Osteocyte (in vitro differentiated cells): Measurements from ENCODE around the gene REEP2. TPM values are rescaled to one million over a fixed set of nuclear protein-coding genes. Genes with fewer than 3 reads are reported as not detected.
"Not testable (repeated sequence)": the region's sequence is repeated elsewhere in the genome, so short reads cannot be mapped to it uniquely, and the experiment has no call there.

ENCODE experiments used
- DNase-seq: peaks from one replicate; pipeline ENCODE4 v3.0.0; 2021; ENCODE audit warnings: mixed read lengths; ENCODE audit not compliant: unreplicated experiment; ENCODE audit errors: extremely low spot score
- H3K27ac Mint-ChIP-seq: one replicate; pipeline ENCODE4 v1.8.0; 2021; ENCODE audit warnings: mild to moderate bottlenecking, mixed read lengths; ENCODE audit not compliant: unreplicated experiment
- H3K27me3 Mint-ChIP-seq: one replicate; pipeline ENCODE4 v1.8.0; 2021; ENCODE audit warnings: mixed read lengths; ENCODE audit not compliant: unreplicated experiment
- H3K36me3 Mint-ChIP-seq: one replicate; pipeline ENCODE4 v1.8.0; 2021; ENCODE audit warnings: mixed read lengths; ENCODE audit not compliant: unreplicated experiment
- H3K4me1 Mint-ChIP-seq: one replicate; pipeline ENCODE4 v1.8.0; 2021; ENCODE audit warnings: mixed read lengths; ENCODE audit not compliant: unreplicated experiment
- H3K4me3 Mint-ChIP-seq: one replicate; pipeline ENCODE4 v1.8.0; 2021; ENCODE audit warnings: mild to moderate bottlenecking, moderate library complexity, mixed read lengths; ENCODE audit not compliant: unreplicated experiment
- H3K9me3 Mint-ChIP-seq: one replicate; pipeline ENCODE4 v1.8.0; 2021; ENCODE audit warnings: mixed read lengths; ENCODE audit not compliant: unreplicated experiment
- total RNA-seq: library from RNA; stranded (reverse); gene quantifications from 2 replicates; pipeline ENCODE4 v1.2.1, GENCODE V29; 2021
- TF ChIP-seq, protein P1 (sequence below): fragments of 200-600 bp; sonication (generic); IDR thresholded peaks from 2 replicates; pipeline ENCODE4 v1.5.0; 2021; ENCODE audit warnings: antibody characterized with exemption, mild to moderate bottlenecking, moderate library complexity

REEP2 gene
- total RNA-seq, 1 donor from 2014 or later: 18.3 TPM

DNA sequence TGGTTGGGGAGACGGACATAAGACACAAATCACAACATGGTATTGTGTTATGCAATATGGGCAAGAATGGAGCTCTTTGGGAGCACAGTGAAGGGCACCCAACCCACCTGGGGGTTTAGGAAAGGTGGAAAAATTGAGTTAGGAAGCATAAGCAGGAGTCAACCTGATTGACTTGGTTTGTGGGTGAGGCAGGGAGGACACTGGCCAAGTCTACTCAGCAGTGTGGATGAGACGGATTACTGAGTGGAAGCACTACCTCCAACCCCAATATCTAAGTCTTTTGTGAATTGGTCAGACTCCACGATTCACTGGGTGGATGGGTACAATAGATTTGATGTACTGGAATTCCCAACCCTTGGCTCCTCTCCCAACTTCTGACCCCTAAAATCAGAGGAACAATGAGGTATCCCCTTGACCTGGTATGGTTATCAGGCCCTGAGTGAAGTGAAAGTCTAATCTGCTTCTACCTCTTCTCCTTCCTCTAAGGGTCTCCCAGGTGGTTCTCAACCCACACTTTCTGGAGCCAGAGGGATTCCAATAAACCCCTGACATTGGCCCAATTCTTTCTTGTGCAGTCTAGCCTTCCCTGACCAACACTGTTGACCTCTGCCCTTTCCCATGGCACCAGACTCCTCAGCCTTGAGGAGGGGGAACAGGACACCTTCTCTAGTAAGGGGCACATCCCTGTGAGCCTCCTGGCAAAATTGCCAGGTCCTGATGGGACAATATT, 31.6 kb downstream of the REEP2 start:
- Mint-ChIP-seq H3K9me3 (no peaks in the 10 kb centered on the region), H3K4me1 (peaks cover 25% of the 10 kb centered on the region), H3K27ac (peak overlapping the region; percentile 79), H3K36me3 (peaks cover 25% of the 10 kb centered on the region), H3K27me3 (peaks cover 10% of the 10 kb centered on the region), H3K4me3 (no peak overlapping the region)
- DNase-seq: no peak
- TF ChIP-seq, protein P1, sequence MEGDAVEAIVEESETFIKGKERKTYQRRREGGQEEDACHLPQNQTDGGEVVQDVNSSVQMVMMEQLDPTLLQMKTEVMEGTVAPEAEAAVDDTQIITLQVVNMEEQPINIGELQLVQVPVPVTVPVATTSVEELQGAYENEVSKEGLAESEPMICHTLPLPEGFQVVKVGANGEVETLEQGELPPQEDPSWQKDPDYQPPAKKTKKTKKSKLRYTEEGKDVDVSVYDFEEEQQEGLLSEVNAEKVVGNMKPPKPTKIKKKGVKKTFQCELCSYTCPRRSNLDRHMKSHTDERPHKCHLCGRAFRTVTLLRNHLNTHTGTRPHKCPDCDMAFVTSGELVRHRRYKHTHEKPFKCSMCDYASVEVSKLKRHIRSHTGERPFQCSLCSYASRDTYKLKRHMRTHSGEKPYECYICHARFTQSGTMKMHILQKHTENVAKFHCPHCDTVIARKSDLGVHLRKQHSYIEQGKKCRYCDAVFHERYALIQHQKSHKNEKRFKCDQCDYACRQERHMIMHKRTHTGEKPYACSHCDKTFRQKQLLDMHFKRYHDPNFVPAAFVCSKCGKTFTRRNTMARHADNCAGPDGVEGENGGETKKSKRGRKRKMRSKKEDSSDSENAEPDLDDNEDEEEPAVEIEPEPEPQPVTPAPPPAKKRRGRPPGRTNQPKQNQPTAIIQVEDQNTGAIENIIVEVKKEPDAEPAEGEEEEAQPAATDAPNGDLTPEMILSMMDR: no peak

DNA sequence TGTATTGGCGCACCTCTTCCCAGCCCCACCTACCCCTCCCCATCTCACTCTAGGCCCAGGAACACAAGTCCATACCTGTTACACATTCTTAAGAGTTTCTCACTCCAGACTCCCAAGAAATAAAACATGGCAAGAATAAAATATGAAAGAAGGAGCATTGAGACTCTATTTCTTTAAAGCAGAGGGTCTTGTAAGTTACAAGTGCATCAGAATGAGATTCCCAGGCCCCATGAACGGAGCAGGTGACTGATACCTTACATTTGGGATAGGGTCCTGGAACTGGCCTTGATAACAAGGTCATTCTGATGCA, 32.1 kb downstream of the REEP2 start:
- TF ChIP-seq, protein P1: no peak
- Mint-ChIP-seq H3K9me3 (no peaks in the 10 kb centered on the region), H3K4me1 (peaks cover 25% of the 10 kb centered on the region), H3K27me3 (peaks cover 12% of the 10 kb centered on the region), H3K4me3 (no peak overlapping the region), H3K27ac (peak overlapping the region; percentile 79), H3K36me3 (peaks cover 25% of the 10 kb centered on the region)
- DNase-seq: no peak

DNA sequence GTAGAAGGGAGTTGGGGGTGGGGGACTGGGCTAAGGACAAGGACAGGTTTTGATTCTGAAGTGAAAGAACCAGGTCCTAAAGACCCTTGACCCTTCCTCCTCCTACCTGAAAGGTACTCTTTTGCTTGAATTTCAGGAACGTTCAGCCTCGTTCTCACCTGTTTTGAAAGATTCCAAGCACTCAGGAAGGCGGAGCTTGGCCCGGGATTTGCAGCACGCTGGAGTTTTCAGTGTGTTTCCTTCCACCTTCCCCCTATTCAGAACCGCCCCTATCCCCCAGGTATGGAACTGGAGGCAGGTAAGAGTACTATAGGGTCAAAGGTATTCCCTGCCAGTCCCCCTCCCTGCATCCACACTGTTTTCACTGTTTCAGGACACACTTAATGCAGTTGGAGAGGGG, 33.5 kb downstream of the REEP2 start:
- TF ChIP-seq, protein P1: no peak
- Mint-ChIP-seq H3K4me3 (no peak overlapping the region), H3K36me3 (peaks cover 15% of the 10 kb centered on the region), H3K9me3 (no peaks in the 10 kb centered on the region), H3K4me1 (peaks cover 15% of the 10 kb centered on the region), H3K27me3 (peaks cover 16% of the 10 kb centered on the region), H3K27ac (no peak overlapping the region)
- no peak for DNase-seq

DNA sequence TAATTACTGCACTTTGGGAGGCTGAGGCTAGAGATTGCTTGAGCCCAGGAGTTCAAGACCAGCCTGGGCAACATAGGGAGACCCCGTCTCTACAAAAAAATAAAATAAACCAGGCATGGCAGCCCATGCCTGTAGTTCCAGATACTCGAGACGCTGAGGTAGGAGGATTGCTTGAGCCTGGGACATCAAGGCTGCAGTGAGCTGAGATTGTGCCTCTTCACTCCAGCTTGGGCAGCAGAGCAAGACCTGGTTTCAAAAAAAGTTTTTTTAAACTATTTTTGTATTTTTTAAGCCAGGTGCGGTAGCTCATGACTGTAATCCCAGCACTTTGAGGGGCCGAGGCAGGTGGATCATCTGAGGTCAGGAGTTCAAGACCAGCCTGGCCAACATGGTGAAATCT, 34.3 kb downstream of the REEP2 start:
- peaks cover 16% of the 10 kb centered on the region for H3K27me3 Mint-ChIP-seq

DNA sequence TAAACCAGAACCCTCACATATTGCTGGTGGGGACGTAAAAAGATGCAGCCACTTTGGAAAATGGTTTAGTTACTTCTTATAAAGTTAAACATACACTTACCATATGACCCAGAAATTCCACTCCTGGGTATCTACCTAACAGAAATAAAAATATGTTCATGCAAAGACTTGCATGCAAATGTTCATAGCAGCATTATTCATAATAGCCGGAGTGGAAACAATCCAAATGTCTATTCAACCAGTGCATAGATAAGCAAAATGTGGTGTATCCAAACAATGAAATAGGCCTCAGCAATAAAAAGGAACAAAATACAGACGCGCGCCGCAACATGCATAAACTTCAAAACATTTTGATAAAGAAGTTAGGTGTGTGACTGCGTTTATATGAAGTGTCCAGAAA, 38.1 kb downstream of the REEP2 start:
- H3K27ac Mint-ChIP-seq: no peak overlapping the region
- no peak overlapping the region for H3K4me3 Mint-ChIP-seq
- no peak for DNase-seq
- H3K9me3 Mint-ChIP-seq: no peaks in the 10 kb centered on the region
- no peaks in the 10 kb centered on the region for H3K36me3 Mint-ChIP-seq
- peaks cover 16% of the 10 kb centered on the region for H3K27me3 Mint-ChIP-seq
- no peaks in the 10 kb centered on the region for H3K4me1 Mint-ChIP-seq
- TF ChIP-seq, protein P1: no peak

More for the DNA sequence above, 34.3 kb downstream of the REEP2 start:
- not testable (repeated sequence) for H3K9me3 Mint-ChIP-seq, DNase-seq, H3K4me3 Mint-ChIP-seq, H3K27ac Mint-ChIP-seq, H3K36me3 Mint-ChIP-seq, H3K4me1 Mint-ChIP-seq
